Spleen (tissue), 11 donors: Measurements from ENCODE around the gene SLC39A13. TPM values are rescaled to one million over a fixed set of nuclear protein-coding genes. Genes with fewer than 3 reads are reported as not detected.
A peak's percentile ranks its signal among the peaks of the same experiment; 100 is the strongest.

Experiments used
- DNase-seq: peaks from one replicate; pipeline ENCODE4 v3.0.0-alpha.2; 2020
- H3K27ac ChIP-seq, 8 donors: fragments of 200-600 bp; sonication (generic) in 7 of 8; 1 replicate in 4 of 8; 2 replicates in 4 of 8; pipeline versions ENCODE4 v1.5.0 to v1.8.0; 2016 to 2021; ENCODE audit warnings: inconsistent platforms in 4 of 8, mild to moderate bottlenecking in 4 of 8, moderate library complexity in 1 of 8
- H3K27me3 ChIP-seq, 7 donors: fragments of 200-600 bp; sonication (generic) in 6 of 7; replicated peaks in 1 of 7; 1 replicate in 4 of 7; 2 replicates in 3 of 7; pipeline versions ENCODE4 v1.5.0 to v1.8.0; 2016 to 2021; ENCODE audit warnings: inconsistent platforms in 3 of 7, mild to moderate bottlenecking in 1 of 7
- H3K36me3 ChIP-seq, 6 donors: fragments of 200-600 bp; sonication (generic) in 5 of 6; 1 replicate in 4 of 6; 2 replicates in 2 of 6; pipeline versions ENCODE4 v1.5.0 to v1.8.0; 2016 to 2021; ENCODE audit warnings: inconsistent platforms in 2 of 6
- H3K4me1 ChIP-seq, 6 donors: fragments of 200-600 bp; sonication (generic) in 5 of 6; 1 replicate in 3 of 6; 2 replicates in 3 of 6; pipeline versions ENCODE4 v1.5.0 to v1.8.0; 2016 to 2021; ENCODE audit warnings: inconsistent platforms in 3 of 6
- H3K4me3 ChIP-seq, 8 donors: fragments of 200-600 bp; sonication (generic) in 7 of 8; 1 replicate in 4 of 8; 2 replicates in 4 of 8; pipeline versions ENCODE4 v1.5.0 to v1.8.0; 2016 to 2021; ENCODE audit warnings: inconsistent platforms in 4 of 8, mild to moderate bottlenecking in 4 of 8, moderate library complexity in 2 of 8
- H3K9me3 ChIP-seq, 8 donors: fragments of 200-600 bp; sonication (generic) in 7 of 8; 1 replicate in 4 of 8; 2 replicates in 4 of 8; pipeline versions ENCODE4 v1.5.0 to v1.8.0; 2016 to 2021; ENCODE audit warnings: inconsistent platforms in 4 of 8
- CTCF ChIP-seq, 11 experiments: fragments of 200-600 bp in 7 of 11; fragments of 450-650 bp in 4 of 11; sonication (generic) in 4 of 11; IDR thresholded peaks in 8 of 11; conservative IDR thresholded peaks in 3 of 11; 1 replicate in 7 of 11; 2 replicates in 4 of 11; pipeline versions ENCODE4 v1.4.0 to v1.8.0; 2016 to 2021; ENCODE audit warnings: antibody characterized with exemption in 11 of 11, inconsistent platforms in 4 of 11, mild to moderate bottlenecking in 1 of 11
- POLR2A ChIP-seq, 3 donors: fragments of 450-650 bp; IDR thresholded peaks; one replicate each; pipeline ENCODE4 v1.5.1; 2017; ENCODE audit warnings: antibody characterized with exemption in 3 of 3, mild to moderate bottlenecking in 1 of 3
- POLR2AphosphoS5 ChIP-seq, 3 donors: sonication (generic); formaldehyde crosslinking; IDR thresholded peaks; one replicate each; pipeline ENCODE4 v1.5.1; 2017; ENCODE audit warnings: antibody characterized with exemption in 3 of 3
- WGBS, 5 donors: extraction: QIAGEN DNeasy Blood & Tissue Kit in 3 of 5; methylation state at CpG; one replicate each; pipeline versions ENCODE4 v1.1.5 to v1.1.7; 2013 to 2018; 5-methylcytosine and 5-hydroxymethylcytosine counted together
- intact Hi-C: fragments of 100-400 bp; cut with DNase I; formaldehyde crosslinking; loops from one replicate; pipeline ENCODE4 v1.15.0; 2023; ENCODE audit warnings: low total_unique reads
- polyA plus RNA-seq, 3 donors: library from polyadenylated mRNA; stranded (reverse); fragments of 200-250 nt; gene quantifications; one replicate each; pipeline ENCODE4 v1.2.1, GENCODE V29; 2013
- total RNA-seq, 7 donors: library from RNA; depleted of rRNA in 3 of 7; stranded (reverse); fragments of >200 nt in 3 of 7; fragmentation: NEBNext Ultra II Directional in 4 of 7; extraction: Animal tissue kit (Norgen Biotek cat#: 25700) in 4 of 7; gene quantifications; one replicate each; pipeline versions ENCODE4 v1.1.0 to v1.2.1, GENCODE V29; 2016 to 2021
- donor health status: healthy with polysubstance abuse.
- donor health status: DM: no; HTN: no; CAD: no; lungs with moderate emphysema.
- donor health status: DM: no; HTN: no; CAD: no.
- donor health status: Bipolar disorder and iron deficiency.
- donor health status: healthy.
- donor health status: DM: no; HTN: no; CAD: no.
- donor health status: DM: yes; HTN: yes; CAD: no.

SLC39A13 gene
- total and polyA plus RNA-seq, 10 donors: 21.7 to 48.4 (median 40.4) TPM

- no peaks in the 10 kb centered on the region for H3K9me3 ChIP-seq
- intact Hi-C loops: no loop called here
- TF ChIP-seq POLR2AphosphoS5 (IDR thresholded peaks at IDR 0.05) (peak in 1 of 3 donors; percentile 40), POLR2A (IDR thresholded peaks at IDR 0.05) (no peak), CTCF (IDR thresholded peaks at IDR 0.05 in 8 of 11, conservative IDR thresholded peaks at IDR 0.05 in 3 of 11) (no peak)
- H3K36me3 ChIP-seq: no peaks in the 10 kb centered on the region
- peak overlapping the region in 3 of 8 donors; percentile 13 to 57 (median 14) for H3K4me3 ChIP-seq
- 49 to 69% (median 58%) methylated on average over 17 of the region's 17 CpGs for WGBS, 5 donors
- peaks cover 38 to 89% (median 70%) of the 10 kb centered on the region in 6 donors for H3K4me1 ChIP-seq
- DNase-seq: peak; percentile 91
- peak overlapping the region; percentile 70 to 100 (median 99) for H3K27ac ChIP-seq
- H3K27me3 ChIP-seq: no peaks in the 10 kb centered on the region
Measured at GRCh38 chr11:47389577-47390421, 18.6 kb upstream of the SLC39A13 start.

DNA sequence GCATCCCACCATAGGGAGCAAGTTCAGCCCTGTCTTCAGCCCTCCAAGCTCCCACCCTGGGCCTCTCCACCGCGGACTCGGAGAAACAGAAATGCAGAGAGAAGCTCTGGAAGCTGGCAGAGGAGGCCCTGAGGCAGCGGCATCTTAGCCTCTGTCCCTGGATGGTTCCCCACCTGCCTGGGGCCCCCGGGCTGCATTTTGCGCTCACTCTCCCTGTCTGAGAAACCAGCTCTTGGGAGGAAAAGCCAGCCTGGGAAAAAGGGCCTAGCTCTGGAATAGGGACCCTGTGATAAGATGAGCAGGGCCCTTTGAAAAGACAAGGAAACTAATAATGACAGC, 18.0 kb upstream of the SLC39A13 start:
- no peaks in the 10 kb centered on the region for H3K36me3 ChIP-seq
- no peaks in the 10 kb centered on the region for H3K27me3 ChIP-seq
- peak; percentile 76 for DNase-seq
- H3K4me3 ChIP-seq: peak overlapping the region in 1 of 8 donors; percentile 57
- peak overlapping the region; percentile 15 to 100 (median 99) for H3K27ac ChIP-seq
- 93 to 100% (median 97%) methylated on average over 6 of the region's 6 CpGs for WGBS, 5 donors
- TF ChIP-seq POLR2A (IDR thresholded peaks at IDR 0.05) (no peak), CTCF (IDR thresholded peaks at IDR 0.05 in 8 of 11, conservative IDR thresholded peaks at IDR 0.05 in 3 of 11) (no peak), POLR2AphosphoS5 (IDR thresholded peaks at IDR 0.05) (no peak)
- peaks cover 39 to 95% (median 76%) of the 10 kb centered on the region in 6 donors for H3K4me1 ChIP-seq
- intact Hi-C loops: no loop called here
- no peaks in the 10 kb centered on the region for H3K9me3 ChIP-seq

DNA sequence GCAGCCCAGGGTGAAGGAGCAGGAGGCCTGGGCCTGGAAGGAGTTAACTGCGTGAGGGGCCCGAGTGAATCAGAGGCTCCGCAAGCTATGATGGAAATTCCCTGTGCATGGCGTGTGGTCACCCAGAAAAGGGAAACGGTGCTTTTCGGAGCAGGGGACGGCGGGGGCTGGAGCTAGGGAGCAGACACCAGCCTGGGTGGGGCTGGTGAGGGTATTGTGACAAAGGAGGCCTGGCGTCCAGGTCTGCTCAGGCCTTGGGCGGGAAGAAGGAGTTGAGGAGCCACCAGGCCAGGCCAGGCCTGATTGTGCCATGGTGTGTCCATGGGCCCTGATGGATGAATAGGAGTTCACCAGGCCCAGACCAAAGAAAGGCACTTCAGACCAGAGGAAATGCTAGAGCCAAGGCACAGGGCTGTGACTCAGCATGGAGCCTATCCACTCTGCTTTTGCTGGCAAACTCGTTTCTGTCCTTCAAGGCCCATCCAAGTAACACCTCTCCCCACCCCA, 17.3 kb upstream of the SLC39A13 start:
- peak overlapping the region in 1 of 8 donors; percentile 57 for H3K4me3 ChIP-seq
- H3K27ac ChIP-seq: peak overlapping the region; percentile 15 to 100 (median 99)
- no peaks in the 10 kb centered on the region for H3K9me3 ChIP-seq
- no peaks in the 10 kb centered on the region for H3K27me3 ChIP-seq
- TF ChIP-seq POLR2A (IDR thresholded peaks at IDR 0.05) (no peak), CTCF (IDR thresholded peaks at IDR 0.05 in 8 of 11, conservative IDR thresholded peaks at IDR 0.05 in 3 of 11) (no peak), POLR2AphosphoS5 (IDR thresholded peaks at IDR 0.05) (peak; percentile 64 to 74 (median 68))
- 39 to 91% (median 63%) methylated on average over 11 of the region's 11 CpGs for WGBS, 5 donors
- peaks cover 43 to 100% (median 84%) of the 10 kb centered on the region in 6 donors for H3K4me1 ChIP-seq
- H3K36me3 ChIP-seq: no peaks in the 10 kb centered on the region
- intact Hi-C loops: no loop called here
- peak; percentile 91 for DNase-seq
